DMS79 treated with DMSO at 0.1 percent for 48 hours (cell line): Measurements from ENCODE around the gene TMEM51.
"Not testable (repeated sequence)": the region's sequence is repeated elsewhere in the genome, so short reads cannot be mapped to it uniquely, and the experiment has no call there.

Experiments
- DNase-seq: peaks from one replicate; lab custom pipeline; 2025; lab: John Stamatoyannopoulos, UW

Gene TMEM51

DNA sequence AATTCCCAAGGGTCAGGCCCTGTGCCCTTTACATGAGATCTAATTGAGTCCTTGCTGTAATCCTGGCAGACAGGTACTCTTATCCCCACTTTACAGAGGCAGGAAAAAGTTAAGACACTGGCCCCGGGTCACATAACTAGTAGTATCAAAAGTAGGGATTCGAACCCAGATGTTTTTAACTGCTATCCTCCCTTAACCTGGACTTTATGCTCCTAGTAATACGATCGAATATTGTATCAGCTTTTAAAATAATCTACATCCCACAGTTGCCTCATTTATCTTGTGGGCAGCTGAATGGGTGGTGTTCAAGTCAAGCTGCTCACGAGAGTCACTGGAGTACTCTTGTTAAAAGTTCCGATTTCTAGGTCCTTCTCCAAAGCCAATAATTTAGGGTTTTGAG, 25.5 kb upstream of the TMEM51 start:
- no peak for DNase-seq

DNA sequence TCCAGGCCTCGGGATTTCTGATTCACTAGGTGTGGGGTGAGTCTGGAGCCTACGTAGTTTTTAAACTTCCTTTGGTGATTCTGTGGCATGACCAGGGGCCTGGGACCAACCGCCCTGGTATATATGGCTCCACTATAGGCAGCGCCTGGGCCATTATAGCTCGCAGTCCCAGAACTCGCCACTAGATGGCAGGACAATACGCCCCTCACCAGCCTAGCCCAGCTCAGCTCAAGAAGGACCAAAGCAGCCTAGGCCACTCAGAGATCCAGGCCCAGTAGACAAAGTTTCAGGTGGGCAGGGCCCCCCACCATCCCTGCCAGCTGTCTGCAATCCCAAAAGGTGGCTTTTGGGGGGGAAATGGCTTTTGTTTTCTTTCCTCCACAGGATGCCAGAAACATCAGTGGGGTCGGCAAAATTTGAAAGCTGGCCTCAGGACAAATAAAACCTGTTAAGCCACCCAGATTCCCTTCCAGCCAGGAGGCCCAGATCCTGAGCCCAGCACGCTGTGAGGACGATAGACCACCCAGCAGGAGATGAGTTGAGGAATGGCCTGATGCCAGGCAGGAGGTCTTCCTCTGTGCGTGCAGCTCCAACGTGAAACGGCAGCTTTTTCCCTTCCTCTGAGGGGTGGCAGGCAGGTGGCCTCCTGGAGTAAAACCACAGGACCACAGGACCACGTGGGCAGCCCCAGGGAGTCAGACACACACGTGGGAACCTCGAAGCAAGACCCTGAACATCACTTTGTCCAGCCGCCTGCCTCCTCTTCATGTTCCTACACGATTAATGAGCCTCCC, 24.8 kb upstream of the TMEM51 start:
- peak; percentile 21 for DNase-seq

DNA sequence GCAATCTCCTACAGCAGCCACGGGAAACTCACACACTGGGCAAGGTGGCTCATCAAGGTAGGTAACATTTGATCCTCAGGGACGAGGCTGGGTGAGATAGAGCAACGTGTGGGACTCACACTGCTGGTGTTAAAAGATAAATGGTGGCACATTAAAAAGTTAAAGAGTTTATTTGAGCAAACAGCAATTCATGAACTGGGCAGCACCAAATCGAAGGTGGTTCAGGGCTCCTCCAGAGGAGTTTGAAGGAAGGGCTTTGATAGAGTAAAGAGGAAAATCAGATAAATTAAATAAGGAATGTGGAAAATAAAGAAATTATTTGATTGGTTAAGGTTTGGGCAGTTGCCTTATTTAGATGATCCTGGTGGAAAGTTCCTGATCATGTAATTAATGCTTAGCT, 23.6 kb upstream of the TMEM51 start:
- no peak for DNase-seq

DNA sequence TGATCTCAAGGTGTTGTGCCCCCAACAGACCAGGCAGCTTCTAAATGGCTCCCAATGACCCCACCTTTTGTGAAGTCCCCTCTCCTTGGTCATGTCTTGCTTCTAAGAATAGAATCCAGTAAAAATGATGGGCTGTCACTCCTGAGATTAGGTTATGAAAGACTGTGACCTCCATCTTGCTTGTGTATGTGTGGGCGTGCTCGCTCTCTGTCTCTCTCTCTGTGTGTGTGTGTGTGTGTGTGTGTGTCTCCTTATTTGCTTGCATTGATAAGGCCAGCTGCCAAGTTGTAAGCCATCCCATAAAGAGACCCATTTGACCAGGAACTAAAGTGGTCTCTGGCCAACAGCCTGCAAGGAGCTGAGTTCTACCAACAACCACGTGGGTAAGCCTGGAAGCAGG, 22.9 kb upstream of the TMEM51 start:
- DNase-seq = no peak

DNA sequence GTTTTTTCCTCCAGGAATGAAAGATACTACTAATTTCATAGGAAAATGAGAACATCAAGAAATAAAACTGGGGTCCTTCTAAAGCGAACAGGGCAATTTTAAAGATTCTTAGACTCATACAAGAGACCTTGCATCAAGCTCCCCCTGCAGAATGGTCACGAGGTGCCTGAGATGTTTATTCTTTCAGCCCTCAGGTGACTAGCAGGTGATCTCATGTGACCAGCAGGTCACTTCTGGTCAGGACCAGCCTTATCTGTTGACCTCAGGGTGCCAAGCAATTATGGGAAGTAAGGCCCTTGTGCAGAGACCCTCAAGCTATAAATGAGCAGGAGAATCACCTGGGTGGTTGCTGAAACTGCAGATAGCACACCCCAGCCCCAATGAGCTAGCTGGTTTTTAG, 20.6 kb upstream of the TMEM51 start:
- DNase-seq = no peak

DNA sequence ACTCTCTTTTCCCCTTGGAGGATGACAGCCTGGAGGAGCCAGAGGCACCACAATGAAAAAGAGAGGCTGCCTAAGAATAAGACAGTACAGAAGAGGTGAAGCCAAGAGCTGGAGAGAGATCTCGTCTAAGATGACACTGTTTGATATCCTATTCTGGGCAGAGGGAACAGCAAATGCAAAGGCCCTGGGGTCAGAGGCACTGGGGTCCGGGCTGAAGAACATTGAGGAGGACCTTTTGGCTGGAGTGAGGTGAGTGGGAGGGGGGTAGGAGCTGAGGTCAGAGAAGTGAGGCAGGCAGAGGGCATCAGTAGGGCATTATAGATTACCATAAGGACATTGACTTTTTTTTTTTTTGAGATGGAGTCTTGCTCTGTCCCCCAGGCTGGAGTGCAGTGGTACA, 19.3 kb upstream of the TMEM51 start:
- no peak for DNase-seq

DNA sequence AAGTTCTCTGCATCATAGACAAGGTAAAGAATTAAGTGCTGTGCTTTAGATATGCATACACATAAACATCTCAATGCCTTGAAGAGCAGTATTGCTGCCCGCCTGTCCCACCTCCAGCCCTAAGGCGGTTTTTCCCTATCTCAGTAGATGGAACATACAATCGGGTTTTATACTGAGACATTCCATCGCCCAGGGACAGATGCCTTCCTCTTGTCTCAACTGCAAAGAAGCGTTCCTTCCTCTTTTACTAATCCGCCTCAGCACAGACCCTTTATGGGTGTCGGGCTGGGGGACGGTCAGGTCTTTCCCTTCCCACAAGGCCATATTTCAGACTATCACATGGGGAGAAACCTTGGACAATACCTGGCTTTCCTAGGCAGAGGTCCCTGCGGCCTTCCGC, 17.9 kb upstream of the TMEM51 start:
- DNase-seq = not testable (repeated sequence)

DNA sequence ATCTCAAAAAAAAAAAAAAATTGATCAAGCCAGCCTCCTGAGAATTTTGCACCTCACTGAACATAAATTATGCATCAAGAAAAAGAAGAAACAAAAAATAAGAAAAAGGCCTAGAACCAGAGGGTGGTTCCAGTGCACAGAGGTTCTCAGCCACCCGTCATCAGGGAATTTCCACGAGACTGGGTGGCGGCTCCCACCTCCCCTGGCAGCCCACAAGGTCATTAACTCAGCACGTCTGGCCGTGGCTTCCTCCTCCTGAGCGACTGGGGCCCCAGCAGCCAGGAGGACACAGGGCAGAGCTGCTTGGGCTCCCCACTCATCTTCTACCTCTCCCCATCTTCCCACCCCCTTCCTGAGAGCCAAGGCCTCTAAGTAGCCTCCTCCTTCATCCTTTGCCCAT, 15.7 kb upstream of the TMEM51 start:
- no peak for DNase-seq

DNA sequence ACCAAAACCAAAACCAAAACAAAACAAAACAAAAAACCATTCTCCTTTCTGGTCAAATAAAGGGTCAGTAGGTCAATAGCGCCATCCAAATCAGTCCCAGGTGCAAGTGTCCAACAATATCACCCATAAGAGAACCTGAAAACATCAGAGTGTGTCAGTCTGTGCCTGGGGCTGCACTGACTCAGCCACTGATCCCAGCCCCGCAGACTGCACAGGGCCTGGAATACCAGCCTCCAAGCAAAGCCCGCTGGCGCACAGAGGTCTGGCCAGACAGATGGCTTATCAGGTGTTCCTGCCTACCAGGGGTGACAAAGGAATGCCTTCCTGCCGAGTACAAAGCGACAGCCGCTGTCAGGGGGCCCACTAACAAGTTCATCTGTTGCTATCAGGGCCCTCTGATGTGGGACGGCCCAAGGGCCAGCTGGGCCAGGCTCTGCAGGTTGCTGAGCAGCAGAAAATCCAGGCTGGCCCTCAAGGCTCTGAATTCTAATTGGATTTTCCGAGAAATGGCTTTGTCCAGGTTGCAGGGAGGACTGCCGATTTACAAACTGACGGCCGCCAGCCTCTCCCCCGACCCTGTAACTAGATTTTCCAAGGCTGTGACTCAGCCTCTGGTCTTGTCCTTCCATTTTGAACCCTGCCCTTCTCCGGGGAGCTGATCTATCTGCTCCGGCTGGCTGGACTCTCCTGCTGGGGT, 13.7 kb upstream of the TMEM51 start:
- DNase-seq = no peak

DNA sequence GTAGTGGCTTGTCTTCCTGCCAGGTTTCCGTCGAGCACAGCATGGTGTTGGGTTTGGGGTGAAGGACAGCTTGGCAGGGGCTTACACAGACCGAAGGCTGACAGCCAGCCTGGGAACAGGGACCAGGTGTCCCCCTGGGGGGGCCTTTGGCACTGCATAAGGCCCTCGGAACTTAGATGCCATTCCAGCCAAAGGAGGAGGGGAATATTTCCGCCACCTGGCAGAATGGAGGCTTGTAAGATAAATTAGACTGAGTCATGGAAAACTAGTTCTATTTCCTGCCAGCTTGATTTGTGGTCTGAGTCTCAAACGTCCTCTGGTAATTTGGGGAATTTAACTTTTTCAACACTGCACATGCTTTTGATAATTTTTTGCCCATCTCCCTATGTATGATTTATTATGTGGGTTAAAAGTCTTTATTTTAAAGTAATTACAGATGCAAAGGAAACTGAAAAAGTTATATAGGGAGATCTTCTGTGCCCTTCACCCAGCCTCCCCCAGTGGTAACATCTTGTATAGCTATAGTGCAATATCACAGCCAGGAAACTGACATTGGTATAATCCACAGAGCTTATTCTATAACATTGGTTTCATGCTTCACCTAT, 11.5 kb upstream of the TMEM51 start:
- DNase-seq = no peak

DNA sequence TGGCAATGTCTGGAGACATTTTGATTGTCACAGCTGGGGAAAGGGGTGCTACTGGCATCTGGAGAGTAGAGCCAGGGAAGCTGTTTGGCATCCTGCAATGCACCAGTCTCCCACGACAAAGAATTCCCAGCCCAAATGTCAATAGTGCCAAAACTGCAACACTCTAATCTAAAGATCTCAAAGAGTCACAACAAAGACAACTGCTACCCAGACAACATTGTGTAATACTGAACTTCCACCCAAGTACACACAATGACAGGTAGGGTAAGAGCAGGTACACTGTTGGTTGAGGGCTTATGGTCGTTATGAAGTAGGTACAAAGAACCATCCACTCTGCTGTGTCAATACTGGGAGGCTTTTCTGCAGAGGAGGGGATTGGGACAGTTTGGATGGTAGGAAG, 8.2 kb upstream of the TMEM51 start:
- DNase-seq = no peak

DNA sequence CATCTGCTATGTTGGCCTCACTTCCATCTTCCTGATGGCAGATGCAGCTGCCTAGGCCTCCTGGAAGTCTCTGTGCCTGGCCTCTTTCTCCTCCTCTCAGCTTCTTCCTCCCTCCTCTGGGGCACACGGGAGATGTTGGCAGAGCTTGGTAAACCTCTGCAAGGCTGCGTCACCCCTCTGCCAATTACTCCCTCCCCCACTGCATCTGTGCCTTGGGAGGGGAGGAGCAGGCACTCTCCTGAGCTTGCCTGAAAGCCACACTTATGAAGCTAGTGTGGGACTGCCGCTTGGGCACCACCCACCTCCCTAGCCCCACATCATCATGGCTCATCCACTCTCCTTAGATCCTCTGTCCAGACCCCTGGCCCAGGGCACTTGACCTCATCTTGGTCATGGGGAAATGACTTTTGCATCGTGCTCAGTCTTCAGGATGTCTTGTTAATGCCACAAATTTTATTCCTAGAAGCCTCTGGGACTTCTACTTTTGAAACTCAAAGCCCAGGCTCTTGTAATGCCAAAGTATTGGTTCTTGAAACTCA, 7.3 kb upstream of the TMEM51 start:
- no peak for DNase-seq

DNA sequence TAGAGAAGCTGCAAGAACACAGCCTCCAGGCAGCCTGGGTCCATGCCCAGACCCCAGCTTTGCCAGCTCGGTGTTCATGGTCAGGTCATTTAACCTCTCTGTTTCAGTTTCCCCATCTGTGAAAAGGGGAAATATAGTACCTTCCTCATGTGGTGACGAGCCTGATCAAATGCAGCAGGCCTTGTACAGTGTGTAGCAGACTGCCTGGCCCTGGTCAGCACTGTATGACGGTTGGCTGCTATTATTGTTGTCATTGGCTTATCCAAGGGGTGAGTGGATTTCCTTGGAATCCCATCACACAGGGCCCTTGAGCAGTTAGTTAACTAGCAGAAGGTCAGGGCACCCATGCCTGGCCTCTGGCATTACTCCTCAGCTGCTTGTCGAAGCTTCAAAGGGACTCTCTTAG, 6.6 kb upstream of the TMEM51 start:
- no peak for DNase-seq

DNA sequence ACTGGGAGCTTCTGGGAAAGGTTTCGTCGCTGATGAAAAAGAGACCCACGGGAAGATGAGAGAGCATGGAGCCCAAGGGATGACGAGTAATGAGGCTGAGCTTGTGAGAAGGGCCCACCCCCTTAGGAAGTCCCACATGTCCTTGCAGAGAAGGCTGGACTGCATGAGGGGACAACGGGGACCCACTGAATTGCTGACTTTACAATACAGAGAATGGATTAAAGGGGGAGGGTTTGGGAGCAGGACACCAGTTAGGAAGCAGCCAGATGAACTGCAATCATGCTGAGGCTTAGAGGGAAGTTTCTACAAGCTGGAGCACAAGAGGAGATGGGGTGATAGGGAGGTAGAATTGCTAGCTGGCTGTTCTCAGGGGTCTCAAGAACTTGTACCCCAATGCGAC, 5.5 kb upstream of the TMEM51 start:
- DNase-seq = no peak

DNA sequence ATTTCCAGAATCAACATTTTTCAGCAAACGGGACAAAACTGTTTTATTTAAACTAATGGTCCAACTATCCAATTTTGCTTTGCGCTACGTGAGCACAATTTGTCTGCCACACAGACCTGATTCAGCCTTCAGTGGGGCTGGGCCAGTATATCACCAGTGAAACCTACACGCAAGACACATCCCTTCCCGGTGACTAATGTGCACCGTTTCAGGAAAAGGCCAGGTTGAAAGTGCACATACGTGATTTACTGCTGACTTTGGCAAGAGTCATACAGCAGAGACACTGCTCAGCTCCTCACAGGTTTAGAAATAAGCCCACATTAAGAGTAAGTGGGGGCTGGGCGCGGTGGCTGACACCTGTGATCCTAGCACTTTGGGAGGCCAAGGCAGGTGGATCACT, 5.1 kb upstream of the TMEM51 start:
- no peak for DNase-seq

DNA sequence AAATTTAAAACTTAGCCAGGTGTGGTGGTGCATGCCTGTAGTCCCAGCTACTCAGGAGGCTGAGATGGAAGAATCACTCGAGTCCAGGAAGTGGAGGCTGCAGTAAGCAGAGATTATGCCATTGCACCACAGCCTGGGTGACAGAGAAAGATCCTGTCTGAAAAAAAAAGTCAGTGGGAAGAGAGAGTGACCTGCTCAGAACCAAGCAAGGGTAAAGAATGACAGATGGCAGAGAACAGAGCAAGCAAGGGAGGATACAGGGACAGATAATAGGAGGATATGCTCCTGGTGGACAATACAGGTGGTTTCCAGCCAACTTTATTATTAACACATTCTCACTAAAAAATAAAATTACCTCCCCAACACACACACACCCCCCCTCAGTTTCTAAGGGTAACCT, 4.6 kb upstream of the TMEM51 start:
- no peak for DNase-seq

DNA sequence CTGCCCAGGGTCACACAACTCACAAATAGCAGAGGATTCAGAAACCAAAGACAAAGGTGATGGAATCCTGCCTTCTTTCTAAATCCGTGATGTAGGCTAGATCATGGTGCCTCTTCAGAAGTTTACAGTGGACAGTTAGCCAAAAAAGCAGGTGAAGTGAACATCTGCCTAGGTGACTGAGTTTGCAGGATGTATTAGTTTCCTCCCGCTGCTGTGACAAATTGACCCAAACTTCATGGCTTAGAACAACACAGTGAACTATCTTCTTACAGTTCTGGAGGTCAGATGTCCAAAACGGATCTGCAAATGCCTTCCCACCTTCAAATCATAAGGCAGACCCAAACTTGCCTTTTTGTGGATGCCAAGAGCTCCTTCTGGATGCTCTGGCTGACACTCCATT, 3.2 kb upstream of the TMEM51 start:
- no peak for DNase-seq

DNA sequence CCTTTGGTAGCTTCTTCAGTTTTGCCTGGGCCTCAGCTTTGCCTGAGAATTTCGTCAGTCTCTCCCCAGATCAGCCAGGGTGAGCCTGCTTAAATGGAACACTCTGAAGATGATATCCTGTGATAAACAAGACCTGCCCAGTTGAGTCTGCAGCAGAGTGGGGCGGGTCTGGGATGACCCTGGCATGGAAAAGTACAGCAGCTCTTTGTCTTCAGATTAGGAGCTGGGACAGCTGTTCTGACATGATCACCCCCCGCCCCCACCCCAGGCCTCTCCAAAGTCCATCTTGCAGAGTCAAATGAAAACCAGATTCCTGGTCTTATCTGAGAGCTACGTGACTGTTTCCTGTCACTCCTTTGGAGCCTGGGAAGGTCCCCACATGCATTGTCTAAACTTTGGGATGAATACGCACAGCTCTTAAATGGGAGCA, 2.2 kb upstream of the TMEM51 start:
- no peak for DNase-seq

DNA sequence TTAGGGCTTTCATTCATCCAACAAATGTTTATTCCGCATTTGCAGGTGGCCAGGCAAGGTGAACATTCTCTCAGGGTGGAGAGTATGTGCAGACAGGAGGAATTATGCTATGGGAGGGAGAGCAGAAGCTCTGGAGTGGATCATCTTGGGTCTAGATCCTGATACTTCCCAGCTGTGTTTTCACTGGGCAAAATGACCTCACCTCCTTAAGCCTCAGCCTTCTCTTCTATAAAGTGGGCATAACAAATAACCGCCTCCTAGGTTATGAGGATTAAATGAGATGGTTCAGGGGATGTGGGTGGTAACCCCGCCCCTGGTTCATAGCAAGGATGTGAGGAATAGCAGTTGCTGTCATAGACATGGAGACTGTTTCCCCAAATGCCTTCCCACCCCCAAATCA, 1.7 kb upstream of the TMEM51 start:
- no peak for DNase-seq

DNA sequence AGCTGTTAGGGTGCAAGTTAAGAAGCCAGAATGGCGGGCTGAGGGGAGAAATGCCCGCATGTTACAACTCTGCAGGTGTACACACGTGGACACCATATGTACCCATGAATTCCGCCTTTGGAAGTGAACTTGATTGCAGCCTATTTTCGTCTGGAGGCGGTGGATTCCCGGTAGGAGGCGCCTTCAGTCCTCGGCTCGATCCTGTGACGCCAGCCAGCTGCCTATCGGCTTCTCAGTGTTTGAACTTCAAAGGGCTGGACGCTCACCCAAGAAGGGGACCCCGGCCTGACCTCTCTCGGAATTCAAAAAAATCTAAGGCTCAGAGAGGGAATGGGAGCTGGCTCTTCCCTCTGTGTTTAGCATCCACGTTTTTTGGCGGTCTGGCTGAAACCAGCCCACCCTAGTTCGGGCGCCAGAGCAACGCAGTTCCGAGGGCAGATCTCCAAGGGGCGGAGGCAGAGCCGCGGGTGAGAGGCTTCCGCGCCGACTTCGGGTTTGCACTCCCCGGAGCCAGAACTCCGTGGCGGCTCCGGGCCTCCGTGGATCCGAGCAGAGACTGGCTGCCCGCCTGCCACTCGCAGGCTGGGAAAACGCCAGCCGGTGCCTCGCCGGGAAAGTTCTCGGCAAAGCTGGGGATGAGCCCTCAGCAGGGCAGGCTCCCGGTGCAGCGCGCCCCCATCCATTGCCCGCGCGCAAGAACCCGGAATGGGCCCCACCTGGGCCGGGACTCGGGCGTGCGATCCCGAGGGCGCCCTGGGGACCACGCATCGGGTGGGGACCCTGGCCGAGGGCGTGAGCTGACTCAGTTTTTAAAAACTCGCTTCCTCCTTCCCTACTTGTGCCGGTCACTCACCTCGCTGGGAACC, 996 bp upstream of the TMEM51 start:
- peak; percentile 76 for DNase-seq

DNA sequence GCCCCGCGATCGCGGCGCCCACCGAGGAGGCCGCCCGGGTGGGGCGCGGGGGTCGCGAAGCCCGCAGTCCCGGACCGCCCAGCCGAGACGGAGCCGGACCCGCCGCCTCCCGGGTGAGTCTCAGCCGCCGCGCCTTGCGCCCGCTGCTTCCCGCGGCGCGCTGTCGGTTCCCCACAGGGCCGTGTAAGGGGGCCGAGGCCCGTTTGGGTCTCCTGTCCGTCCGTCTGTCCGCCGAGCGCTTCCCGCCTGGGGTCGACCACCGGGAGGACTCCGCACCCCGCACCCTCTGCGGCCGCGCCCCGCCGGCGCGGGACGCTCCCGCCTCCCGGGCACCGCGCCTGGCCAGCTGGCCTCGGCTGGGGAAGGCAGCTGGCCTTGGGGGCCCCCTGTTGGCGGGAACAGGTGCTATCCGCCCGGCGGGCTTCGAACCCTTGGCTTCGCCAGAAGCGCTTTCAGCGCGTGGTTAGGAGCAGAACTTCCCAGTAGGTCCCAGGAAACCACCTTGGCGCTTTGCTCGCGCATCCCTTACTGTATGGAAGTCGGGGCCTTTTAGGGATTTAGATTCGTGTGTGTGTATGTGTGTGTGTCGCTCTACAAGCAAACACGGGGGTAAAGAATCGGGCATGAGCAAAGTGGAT, 414 bp downstream of the TMEM51 start:
- peak; percentile 35 for DNase-seq
